Lower leg skin (tissue), 3 donors: Measurements from ENCODE around the gene DGKI.

ENCODE experiments used
- POLR2A ChIP-seq, 2 donors: fragments of 450-650 bp; IDR thresholded peaks; one replicate each; pipeline ENCODE4 v1.6.1; 2016 to 2017; ENCODE audit warnings: antibody characterized with exemption in 2 of 2, mild to moderate bottlenecking in 1 of 2, moderate library complexity in 1 of 2
- TF ChIP-seq, protein P1 (sequence below), 3 donors: fragments of 450-650 bp; IDR thresholded peaks; one replicate each; pipeline ENCODE4 v1.5.1; 2016; ENCODE audit warnings: antibody characterized with exemption in 3 of 3, mild to moderate bottlenecking in 3 of 3, moderate library complexity in 2 of 3

DNA sequence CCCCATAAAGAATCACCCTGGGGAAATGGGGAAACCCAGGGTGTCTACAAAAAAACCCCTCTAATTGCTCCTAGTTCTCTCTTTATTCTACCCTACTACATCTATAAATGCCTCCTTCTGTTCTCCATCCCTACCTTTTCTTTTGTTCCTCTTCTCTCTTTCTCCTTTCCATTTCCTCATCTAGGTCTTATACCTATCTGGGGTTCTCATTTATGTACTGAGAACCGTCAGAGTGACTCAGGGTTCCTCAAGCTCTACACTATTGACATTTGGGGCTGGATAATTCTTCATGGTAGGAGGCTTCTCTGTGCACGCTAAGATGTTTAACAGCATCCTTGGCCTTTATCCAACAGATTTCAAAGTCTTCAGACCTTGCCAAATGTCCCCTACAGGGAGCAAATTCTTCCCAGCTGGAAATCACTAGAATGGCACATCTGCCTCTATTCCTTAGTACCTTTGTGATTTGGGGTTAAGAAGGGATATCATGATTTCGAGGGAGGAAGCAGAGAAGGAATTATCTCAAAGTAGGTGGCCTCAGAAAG lies 365.9 kb downstream of the DGKI start:
- TF ChIP-seq, protein P1, sequence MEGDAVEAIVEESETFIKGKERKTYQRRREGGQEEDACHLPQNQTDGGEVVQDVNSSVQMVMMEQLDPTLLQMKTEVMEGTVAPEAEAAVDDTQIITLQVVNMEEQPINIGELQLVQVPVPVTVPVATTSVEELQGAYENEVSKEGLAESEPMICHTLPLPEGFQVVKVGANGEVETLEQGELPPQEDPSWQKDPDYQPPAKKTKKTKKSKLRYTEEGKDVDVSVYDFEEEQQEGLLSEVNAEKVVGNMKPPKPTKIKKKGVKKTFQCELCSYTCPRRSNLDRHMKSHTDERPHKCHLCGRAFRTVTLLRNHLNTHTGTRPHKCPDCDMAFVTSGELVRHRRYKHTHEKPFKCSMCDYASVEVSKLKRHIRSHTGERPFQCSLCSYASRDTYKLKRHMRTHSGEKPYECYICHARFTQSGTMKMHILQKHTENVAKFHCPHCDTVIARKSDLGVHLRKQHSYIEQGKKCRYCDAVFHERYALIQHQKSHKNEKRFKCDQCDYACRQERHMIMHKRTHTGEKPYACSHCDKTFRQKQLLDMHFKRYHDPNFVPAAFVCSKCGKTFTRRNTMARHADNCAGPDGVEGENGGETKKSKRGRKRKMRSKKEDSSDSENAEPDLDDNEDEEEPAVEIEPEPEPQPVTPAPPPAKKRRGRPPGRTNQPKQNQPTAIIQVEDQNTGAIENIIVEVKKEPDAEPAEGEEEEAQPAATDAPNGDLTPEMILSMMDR (IDR thresholded peaks at IDR 0.05): no peak
- no peak for TF ChIP-seq POLR2A (IDR thresholded peaks at IDR 0.05)
